ENCODE results near the gene HCK. TPM values are rescaled to one million over a fixed set of nuclear protein-coding genes. Genes with fewer than 3 reads are reported as not detected.
A peak's percentile ranks its signal among the peaks of the same experiment; 100 is the strongest.

The HCK gene
- total RNA-seq, 2 experiments from 2014 or later: 0.67 to 1.0 TPM

DNA sequence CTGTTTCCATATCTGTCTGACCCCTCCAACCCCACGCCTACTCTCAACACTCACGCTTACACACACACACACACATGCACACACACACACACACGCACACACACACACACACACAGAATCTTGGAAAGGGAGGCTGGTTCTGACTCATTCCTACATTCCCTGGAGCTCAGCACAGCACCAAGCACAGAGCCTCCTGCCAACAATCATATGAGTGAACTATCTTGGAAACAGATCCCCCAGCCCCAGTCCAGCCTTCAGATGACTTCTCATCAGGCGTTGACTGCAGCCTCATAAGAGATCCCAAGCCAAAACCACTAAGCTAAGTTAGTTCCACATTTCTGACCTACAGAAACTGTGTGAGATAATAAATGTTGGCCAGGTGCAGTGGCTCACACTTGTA is 14.1 kb upstream of the HCK start:
- peaks cover 9 to 39% of the 10 kb centered on the region in 2 experiments for H3K27me3 ChIP-seq (ENCODE audit: control insufficient read depth in 1 of 2, insufficient read depth in 2 of 2, low read length in 2 of 2)
- POLR2A ChIA-PET: no interaction called here
- no peak overlapping the region for H3K4me3 ChIP-seq (ENCODE audit: low read length)
- Mint-ChIP-seq H3K27ac (no peak overlapping the region), H3K9me3 (no peaks in the 10 kb centered on the region), H3K4me1 (ENCODE audit: low read depth) (no peaks in the 10 kb centered on the region), H3K27me3 (peaks cover 77% of the 10 kb centered on the region), H3K4me3 (no peak overlapping the region), H3K36me3 (ENCODE audit: low read depth) (no peaks in the 10 kb centered on the region)
- intact Hi-C loops (cut with DNase I, micrococcal nuclease): no loop called here
- no peak overlapping the region for H3K27ac ChIP-seq (ENCODE audit: low read depth in 1 of 2, low read length in 2 of 2)
- CTCF ChIA-PET: no interaction called here
- no peak for DNase-seq
- no peaks in the 10 kb centered on the region for H3K9me3 ChIP-seq (ENCODE audit: control insufficient read depth in 1 of 2, insufficient read depth in 1 of 2, low read length in 2 of 2)
- H3K36me3 ChIP-seq (ENCODE audit: insufficient read depth, low read length): no peaks in the 10 kb centered on the region
- TF ChIP-seq, protein P1, sequence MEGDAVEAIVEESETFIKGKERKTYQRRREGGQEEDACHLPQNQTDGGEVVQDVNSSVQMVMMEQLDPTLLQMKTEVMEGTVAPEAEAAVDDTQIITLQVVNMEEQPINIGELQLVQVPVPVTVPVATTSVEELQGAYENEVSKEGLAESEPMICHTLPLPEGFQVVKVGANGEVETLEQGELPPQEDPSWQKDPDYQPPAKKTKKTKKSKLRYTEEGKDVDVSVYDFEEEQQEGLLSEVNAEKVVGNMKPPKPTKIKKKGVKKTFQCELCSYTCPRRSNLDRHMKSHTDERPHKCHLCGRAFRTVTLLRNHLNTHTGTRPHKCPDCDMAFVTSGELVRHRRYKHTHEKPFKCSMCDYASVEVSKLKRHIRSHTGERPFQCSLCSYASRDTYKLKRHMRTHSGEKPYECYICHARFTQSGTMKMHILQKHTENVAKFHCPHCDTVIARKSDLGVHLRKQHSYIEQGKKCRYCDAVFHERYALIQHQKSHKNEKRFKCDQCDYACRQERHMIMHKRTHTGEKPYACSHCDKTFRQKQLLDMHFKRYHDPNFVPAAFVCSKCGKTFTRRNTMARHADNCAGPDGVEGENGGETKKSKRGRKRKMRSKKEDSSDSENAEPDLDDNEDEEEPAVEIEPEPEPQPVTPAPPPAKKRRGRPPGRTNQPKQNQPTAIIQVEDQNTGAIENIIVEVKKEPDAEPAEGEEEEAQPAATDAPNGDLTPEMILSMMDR (IDR thresholded peaks at IDR 0.05): no peak
- peaks cover 7% of the 10 kb centered on the region for H3K4me1 ChIP-seq (ENCODE audit: insufficient read depth, low read length)
- no peak for ATAC-seq (ENCODE audit: poor library complexity)

DNA sequence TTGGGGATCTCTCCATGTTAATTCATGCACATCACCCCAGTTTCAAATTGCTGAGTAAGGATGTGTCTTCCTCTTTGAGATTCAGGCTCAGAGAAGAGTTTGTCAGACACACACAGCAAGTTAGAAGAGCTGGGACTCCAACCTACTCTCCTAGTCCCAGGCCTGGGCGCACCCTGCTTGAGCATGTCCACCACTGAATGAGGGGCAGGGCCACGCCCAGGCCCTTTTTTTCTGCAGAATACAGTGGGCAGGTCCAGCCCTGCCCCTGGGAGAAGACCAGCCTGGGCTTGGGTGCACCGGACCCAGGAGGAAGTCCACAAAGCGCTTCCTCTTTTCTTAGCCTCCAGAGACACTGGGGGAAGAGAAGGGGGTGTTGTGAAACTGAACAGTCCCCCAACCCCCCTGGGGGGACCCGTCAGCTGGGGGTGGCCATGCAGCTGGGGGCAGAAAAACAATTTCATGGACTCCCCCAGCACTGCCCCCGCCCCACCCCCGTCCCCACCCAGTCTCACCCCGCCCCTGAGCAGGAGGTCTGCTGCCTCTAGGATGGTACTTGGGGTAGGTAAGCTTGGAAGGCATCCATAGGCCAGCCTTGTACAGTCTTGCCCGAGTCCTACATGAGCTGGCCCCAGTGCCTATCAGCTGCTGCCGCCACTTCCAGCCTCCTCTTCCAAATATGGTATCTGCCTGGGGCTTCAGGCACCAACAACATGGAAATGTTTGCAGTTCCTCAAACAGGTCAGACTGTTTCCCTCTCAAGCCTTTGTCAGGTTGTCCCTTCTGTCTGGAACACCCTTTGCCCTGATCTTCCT is 11.7 kb upstream of the HCK start:
- H3K27ac Mint-ChIP-seq: no peak overlapping the region
- TF ChIP-seq, protein P1 (IDR thresholded peaks at IDR 0.05): no peak
- CTCF ChIA-PET: no interaction called here
- Histone ChIP-seq H3K4me1 (ENCODE audit: insufficient read depth, low read length) (no peaks in the 10 kb centered on the region), H3K36me3 (ENCODE audit: insufficient read depth, low read length) (no peaks in the 10 kb centered on the region), H3K27ac (ENCODE audit: low read depth in 1 of 2, low read length in 2 of 2) (no peak overlapping the region), H3K27me3 (ENCODE audit: control insufficient read depth in 1 of 2, insufficient read depth in 2 of 2, low read length in 2 of 2) (peaks cover 9 to 34% of the 10 kb centered on the region in 2 experiments), H3K4me3 (ENCODE audit: low read length) (no peak overlapping the region), H3K9me3 (ENCODE audit: control insufficient read depth in 1 of 2, insufficient read depth in 1 of 2, low read length in 2 of 2) (no peaks in the 10 kb centered on the region)
- DNase-seq: peak in 2 of 14 experiments; percentile 39 to 44
- peaks cover 68% of the 10 kb centered on the region for H3K27me3 Mint-ChIP-seq
- POLR2A ChIA-PET: no interaction called here
- H3K4me3 Mint-ChIP-seq: no peak overlapping the region
- intact Hi-C loops (cut with DNase I, micrococcal nuclease): no loop called here
- ATAC-seq (ENCODE audit: poor library complexity): no peak
- H3K4me1 Mint-ChIP-seq (ENCODE audit: low read depth): no peaks in the 10 kb centered on the region
- H3K9me3 Mint-ChIP-seq: no peaks in the 10 kb centered on the region
- no peaks in the 10 kb centered on the region for H3K36me3 Mint-ChIP-seq (ENCODE audit: low read depth)

DNA sequence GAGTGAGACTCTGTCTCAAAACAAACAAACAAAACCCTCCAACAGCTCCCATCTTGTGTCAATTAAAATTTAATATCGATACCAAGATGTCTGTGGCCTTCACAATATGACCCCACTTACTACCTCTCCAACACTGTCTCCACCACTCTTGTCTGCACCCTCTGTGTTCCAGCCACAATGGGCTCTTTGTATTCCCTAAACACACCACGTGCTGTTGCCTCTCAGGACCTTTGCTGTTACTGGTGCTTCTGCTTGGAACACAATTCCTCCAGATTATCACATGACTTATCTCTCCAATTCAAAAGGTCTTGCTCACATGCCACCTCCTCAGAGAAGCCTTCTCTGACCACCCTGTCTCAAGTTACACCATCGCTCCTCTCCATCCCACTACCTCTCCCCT is 6.0 kb upstream of the HCK start:
- intact Hi-C loops (cut with DNase I, micrococcal nuclease): no loop called here
- H3K4me1 Mint-ChIP-seq (ENCODE audit: low read depth): no peaks in the 10 kb centered on the region
- no peaks in the 10 kb centered on the region for H3K36me3 ChIP-seq (ENCODE audit: insufficient read depth, low read length)
- H3K4me1 ChIP-seq (ENCODE audit: insufficient read depth, low read length): peaks cover under 1% of the 10 kb centered on the region
- ATAC-seq (ENCODE audit: poor library complexity) (no peak), DNase-seq (no peak)
- H3K4me3 ChIP-seq (ENCODE audit: low read length): no peak overlapping the region
- peaks cover 0 to under 1% of the 10 kb centered on the region in 2 experiments for H3K9me3 ChIP-seq (ENCODE audit: control insufficient read depth in 1 of 2, insufficient read depth in 1 of 2, low read length in 2 of 2)
- no peak overlapping the region for H3K27ac Mint-ChIP-seq
- ChIA-PET CTCF (no interaction called here), POLR2A (no interaction called here)
- H3K4me3 Mint-ChIP-seq: no peak overlapping the region
- no peaks in the 10 kb centered on the region for H3K9me3 Mint-ChIP-seq
- H3K27ac ChIP-seq (ENCODE audit: low read depth in 1 of 2, low read length in 2 of 2): no peak overlapping the region
- peaks cover 67% of the 10 kb centered on the region for H3K27me3 Mint-ChIP-seq
- TF ChIP-seq, protein P1 (IDR thresholded peaks at IDR 0.05): no peak
- peaks cover 16 to 30% of the 10 kb centered on the region in 2 experiments for H3K27me3 ChIP-seq (ENCODE audit: control insufficient read depth in 1 of 2, insufficient read depth in 2 of 2, low read length in 2 of 2)
- no peaks in the 10 kb centered on the region for H3K36me3 Mint-ChIP-seq (ENCODE audit: low read depth)

All from CD4-positive, alpha-beta T cell (primary cell).